VCaP (cell line): Measurements from ENCODE around the gene MPP7.

Experiments used
- H3K27ac ChIP-seq: fragments of 450-650 bp; 2 replicates; pipeline ENCODE4 v1.5.1; 2017
- CTCF ChIP-seq: fragments of 450-650 bp; conservative IDR thresholded peaks from 2 replicates; pipeline ENCODE4 v1.5.1; 2017; ENCODE audit warnings: mild to moderate bottlenecking, moderate library complexity

MPP7 gene

GRCh38 chr10:28317760-28318159, 14.9 kb upstream of the MPP7 start:
- TF ChIP-seq CTCF: no peak
- no peak overlapping the region for H3K27ac ChIP-seq

GRCh38 chr10:28316696-28317095, 13.8 kb upstream of the MPP7 start:
- H3K27ac ChIP-seq: no peak overlapping the region
- TF ChIP-seq CTCF: no peak

GRCh38 chr10:28315140-28315539, 12.3 kb upstream of the MPP7 start:
- no peak for TF ChIP-seq CTCF
- H3K27ac ChIP-seq: no peak overlapping the region

GRCh38 chr10:28314211-28314610, 11.3 kb upstream of the MPP7 start:
- TF ChIP-seq CTCF: no peak
- no peak overlapping the region for H3K27ac ChIP-seq

- TF ChIP-seq CTCF: no peak
- no peak overlapping the region for H3K27ac ChIP-seq
Measured at GRCh38 chr10:28312572-28312971, 9.7 kb upstream of the MPP7 start.

GRCh38 chr10:28311104-28311503, 8.2 kb upstream of the MPP7 start:
- no peak for TF ChIP-seq CTCF

GRCh38 chr10:28307267-28307666, 4.4 kb upstream of the MPP7 start:
- H3K27ac ChIP-seq: no peak overlapping the region
- TF ChIP-seq CTCF: no peak

More at GRCh38 chr10:28311104-28311503, 8.2 kb upstream of the MPP7 start:
- no peak overlapping the region for H3K27ac ChIP-seq

GRCh38 chr10:28305553-28305952, 2.7 kb upstream of the MPP7 start:
- no peak overlapping the region for H3K27ac ChIP-seq
- TF ChIP-seq CTCF: no peak
